ENCODE results near the gene PRKCH.

DNA sequence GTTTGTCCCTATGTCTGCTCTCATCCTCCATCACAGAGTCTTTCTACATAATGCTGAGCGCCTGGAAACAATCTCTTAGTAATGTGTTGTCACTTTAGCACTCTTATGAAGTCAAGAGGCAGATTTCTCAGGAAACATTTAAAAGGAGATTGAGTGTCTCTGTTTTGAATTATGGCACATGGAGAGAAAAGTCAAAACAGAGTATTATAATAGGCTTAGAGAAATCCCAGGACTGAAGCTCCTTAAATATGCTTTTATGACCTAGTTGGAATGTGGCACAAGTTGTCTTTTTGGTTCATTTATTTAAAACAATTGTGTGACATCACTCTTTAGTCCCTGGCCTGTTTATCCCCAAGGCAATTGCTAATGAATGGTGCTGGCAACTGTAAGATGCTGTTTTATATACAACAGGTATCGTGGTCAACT lies 256.1 kb downstream of the PRKCH start:
- TF ChIP-seq TAF1 (IDR thresholded peaks at IDR 0.05; ENCODE audit: low read depth) = no peak
- TF ChIP-seq, protein P1, sequence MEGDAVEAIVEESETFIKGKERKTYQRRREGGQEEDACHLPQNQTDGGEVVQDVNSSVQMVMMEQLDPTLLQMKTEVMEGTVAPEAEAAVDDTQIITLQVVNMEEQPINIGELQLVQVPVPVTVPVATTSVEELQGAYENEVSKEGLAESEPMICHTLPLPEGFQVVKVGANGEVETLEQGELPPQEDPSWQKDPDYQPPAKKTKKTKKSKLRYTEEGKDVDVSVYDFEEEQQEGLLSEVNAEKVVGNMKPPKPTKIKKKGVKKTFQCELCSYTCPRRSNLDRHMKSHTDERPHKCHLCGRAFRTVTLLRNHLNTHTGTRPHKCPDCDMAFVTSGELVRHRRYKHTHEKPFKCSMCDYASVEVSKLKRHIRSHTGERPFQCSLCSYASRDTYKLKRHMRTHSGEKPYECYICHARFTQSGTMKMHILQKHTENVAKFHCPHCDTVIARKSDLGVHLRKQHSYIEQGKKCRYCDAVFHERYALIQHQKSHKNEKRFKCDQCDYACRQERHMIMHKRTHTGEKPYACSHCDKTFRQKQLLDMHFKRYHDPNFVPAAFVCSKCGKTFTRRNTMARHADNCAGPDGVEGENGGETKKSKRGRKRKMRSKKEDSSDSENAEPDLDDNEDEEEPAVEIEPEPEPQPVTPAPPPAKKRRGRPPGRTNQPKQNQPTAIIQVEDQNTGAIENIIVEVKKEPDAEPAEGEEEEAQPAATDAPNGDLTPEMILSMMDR (IDR thresholded peaks at IDR 0.05; ENCODE audit: poor library complexity, severe bottlenecking) = no peak
- TF ChIP-seq, protein P2, sequence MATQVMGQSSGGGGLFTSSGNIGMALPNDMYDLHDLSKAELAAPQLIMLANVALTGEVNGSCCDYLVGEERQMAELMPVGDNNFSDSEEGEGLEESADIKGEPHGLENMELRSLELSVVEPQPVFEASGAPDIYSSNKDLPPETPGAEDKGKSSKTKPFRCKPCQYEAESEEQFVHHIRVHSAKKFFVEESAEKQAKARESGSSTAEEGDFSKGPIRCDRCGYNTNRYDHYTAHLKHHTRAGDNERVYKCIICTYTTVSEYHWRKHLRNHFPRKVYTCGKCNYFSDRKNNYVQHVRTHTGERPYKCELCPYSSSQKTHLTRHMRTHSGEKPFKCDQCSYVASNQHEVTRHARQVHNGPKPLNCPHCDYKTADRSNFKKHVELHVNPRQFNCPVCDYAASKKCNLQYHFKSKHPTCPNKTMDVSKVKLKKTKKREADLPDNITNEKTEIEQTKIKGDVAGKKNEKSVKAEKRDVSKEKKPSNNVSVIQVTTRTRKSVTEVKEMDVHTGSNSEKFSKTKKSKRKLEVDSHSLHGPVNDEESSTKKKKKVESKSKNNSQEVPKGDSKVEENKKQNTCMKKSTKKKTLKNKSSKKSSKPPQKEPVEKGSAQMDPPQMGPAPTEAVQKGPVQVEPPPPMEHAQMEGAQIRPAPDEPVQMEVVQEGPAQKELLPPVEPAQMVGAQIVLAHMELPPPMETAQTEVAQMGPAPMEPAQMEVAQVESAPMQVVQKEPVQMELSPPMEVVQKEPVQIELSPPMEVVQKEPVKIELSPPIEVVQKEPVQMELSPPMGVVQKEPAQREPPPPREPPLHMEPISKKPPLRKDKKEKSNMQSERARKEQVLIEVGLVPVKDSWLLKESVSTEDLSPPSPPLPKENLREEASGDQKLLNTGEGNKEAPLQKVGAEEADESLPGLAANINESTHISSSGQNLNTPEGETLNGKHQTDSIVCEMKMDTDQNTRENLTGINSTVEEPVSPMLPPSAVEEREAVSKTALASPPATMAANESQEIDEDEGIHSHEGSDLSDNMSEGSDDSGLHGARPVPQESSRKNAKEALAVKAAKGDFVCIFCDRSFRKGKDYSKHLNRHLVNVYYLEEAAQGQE (IDR thresholded peaks at IDR 0.05; ENCODE audit: borderline replicate concordance) = no peak
- no peak for TF ChIP-seq EZH2 (IDR thresholded peaks at IDR 0.05; ENCODE audit: borderline replicate concordance, insufficient read depth, low read length, poor library complexity, severe bottlenecking)
- no peak for TF ChIP-seq EP300 (conservative IDR thresholded peaks at IDR 0.05; ENCODE audit: poor library complexity, severe bottlenecking)
- no peak for TF ChIP-seq MXI1 (conservative IDR thresholded peaks at IDR 0.05; ENCODE audit: poor library complexity, severe bottlenecking)
- TF ChIP-seq RAD21 (conservative IDR thresholded peaks at IDR 0.05) = no peak
- TF ChIP-seq SMC3 (conservative IDR thresholded peaks at IDR 0.05; ENCODE audit: poor library complexity) = no peak
